Measurements from ENCODE around the gene EAF1.

DNA sequence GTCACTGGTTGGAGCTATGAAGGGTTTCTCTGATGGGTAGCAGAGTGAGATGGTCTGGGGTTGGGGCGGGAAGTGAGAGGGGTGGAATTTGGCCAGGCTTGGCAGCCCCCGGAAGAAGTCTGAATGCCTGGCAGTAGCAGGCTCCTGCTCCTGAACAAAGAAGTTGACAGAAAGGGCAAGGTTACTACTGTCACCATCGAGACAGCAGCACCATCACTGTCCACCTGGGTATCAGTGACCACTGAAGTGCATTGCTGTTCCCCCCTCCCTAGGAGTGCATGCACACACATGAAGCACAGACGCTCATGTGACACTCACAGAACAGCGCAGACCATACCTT, 51.2 kb downstream of the EAF1 start:
- TF ChIP-seq, protein P1, sequence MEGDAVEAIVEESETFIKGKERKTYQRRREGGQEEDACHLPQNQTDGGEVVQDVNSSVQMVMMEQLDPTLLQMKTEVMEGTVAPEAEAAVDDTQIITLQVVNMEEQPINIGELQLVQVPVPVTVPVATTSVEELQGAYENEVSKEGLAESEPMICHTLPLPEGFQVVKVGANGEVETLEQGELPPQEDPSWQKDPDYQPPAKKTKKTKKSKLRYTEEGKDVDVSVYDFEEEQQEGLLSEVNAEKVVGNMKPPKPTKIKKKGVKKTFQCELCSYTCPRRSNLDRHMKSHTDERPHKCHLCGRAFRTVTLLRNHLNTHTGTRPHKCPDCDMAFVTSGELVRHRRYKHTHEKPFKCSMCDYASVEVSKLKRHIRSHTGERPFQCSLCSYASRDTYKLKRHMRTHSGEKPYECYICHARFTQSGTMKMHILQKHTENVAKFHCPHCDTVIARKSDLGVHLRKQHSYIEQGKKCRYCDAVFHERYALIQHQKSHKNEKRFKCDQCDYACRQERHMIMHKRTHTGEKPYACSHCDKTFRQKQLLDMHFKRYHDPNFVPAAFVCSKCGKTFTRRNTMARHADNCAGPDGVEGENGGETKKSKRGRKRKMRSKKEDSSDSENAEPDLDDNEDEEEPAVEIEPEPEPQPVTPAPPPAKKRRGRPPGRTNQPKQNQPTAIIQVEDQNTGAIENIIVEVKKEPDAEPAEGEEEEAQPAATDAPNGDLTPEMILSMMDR (conservative IDR thresholded peaks at IDR 0.05) = no peak
- TF ChIP-seq ZFX (IDR thresholded peaks at IDR 0.05) = no peak

All from C4-2B (cell line).